Body of pancreas (tissue), 4 donors: Measurements from ENCODE around the gene ASB16. TPM values are rescaled to one million over a fixed set of nuclear protein-coding genes. Genes with fewer than 3 reads are reported as not detected.

Experiments
- ATAC-seq: fragments of 150-250 bp; one replicate; pipeline ENCODE4 v1.9.1; 2016
- DNase-seq, 4 donors: peaks; one replicate each; pipeline ENCODE4 v3.0.0-alpha.2; 2019
- H3K27ac ChIP-seq, 4 donors: fragments of 200-600 bp; sonication (generic); 1 replicate in 3 of 4; 2 replicates in 1 of 4; pipeline versions ENCODE4 v1.5.1 to v1.6.1; 2016 to 2019; ENCODE audit warnings: mild to moderate bottlenecking in 1 of 4, mixed read lengths in 1 of 4, moderate library complexity in 1 of 4
- H3K27me3 ChIP-seq, 2 donors: fragments of 200-600 bp; sonication (generic); one replicate each; pipeline ENCODE4 v1.6.0; 2016; ENCODE audit warnings: mild to moderate bottlenecking in 1 of 2
- H3K36me3 ChIP-seq, 2 donors: fragments of 200-600 bp; sonication (generic); replicated peaks in 1 of 2; 2 replicates each; pipeline ENCODE4 v1.5.1; 2016; ENCODE audit warnings: low read depth in 2 of 2; ENCODE audit not compliant: insufficient read depth in 1 of 2
- H3K4me1 ChIP-seq: fragments of 200-600 bp; sonication (generic); one replicate; pipeline ENCODE4 v1.6.0; 2016
- H3K4me3 ChIP-seq, 2 donors: fragments of 200-600 bp; sonication (generic); 1 replicate in 1 of 2; 2 replicates in 1 of 2; pipeline ENCODE4 v1.5.1; 2016 to 2019
- H3K9me3 ChIP-seq, 3 donors: fragments of 200-600 bp; sonication (generic); 1 replicate in 2 of 3; 2 replicates in 1 of 3; pipeline ENCODE4 v1.5.1; 2016
- CTCF ChIP-seq, 7 experiments: fragments of 450-650 bp in 4 of 7; fragments of 200-600 bp in 3 of 7; sonication (generic) in 3 of 7; IDR thresholded peaks; one replicate each; pipeline ENCODE4 v1.5.1; 2016 to 2019; ENCODE audit warnings: antibody characterized with exemption in 7 of 7
- POLR2A ChIP-seq, 3 donors: fragments of 450-650 bp; IDR thresholded peaks; one replicate each; pipeline ENCODE4 v1.6.1; 2016; ENCODE audit warnings: antibody characterized with exemption in 3 of 3, mild to moderate bottlenecking in 2 of 3
- WGBS, 2 donors: methylation state at CpG; one replicate each; pipeline ENCODE4 v1.1.5; 2017; 5-methylcytosine and 5-hydroxymethylcytosine counted together
- intact Hi-C: fragments of 100-400 bp; cut with DNase I; formaldehyde crosslinking; loops from one replicate; pipeline ENCODE4 v1.15.1; 2023
- total RNA-seq, 2 donors: library from RNA; depleted of rRNA; stranded (reverse); fragments of >200 nt; gene quantifications; one replicate each; pipeline ENCODE4 v1.1.0, GENCODE V29; 2016

ASB16 gene
- total RNA-seq, 2 donors from 2014 or later, result 3.9 to 10.5 TPM

GRCh38 chr17:44204441-44204882 is 34.0 kb downstream of the ASB16 start:
- peaks cover 12 to 16% of the 10 kb centered on the region in 2 donors for H3K36me3 ChIP-seq
- intact Hi-C loops, result no loop called here
- 66 to 68% methylated on average over 5 of the region's 5 CpGs for WGBS, 2 donors
- TF ChIP-seq POLR2A (IDR thresholded peaks at IDR 0.05) (no peak), CTCF (IDR thresholded peaks at IDR 0.05) (no peak)
- H3K27me3 ChIP-seq, result no peaks in the 10 kb centered on the region
- ATAC-seq, result no peak
- H3K9me3 ChIP-seq, result no peaks in the 10 kb centered on the region
- no peak overlapping the region for H3K27ac ChIP-seq
- no peak for DNase-seq
- H3K4me1 ChIP-seq, result peaks cover 6% of the 10 kb centered on the region
- no peak overlapping the region for H3K4me3 ChIP-seq

DNA sequence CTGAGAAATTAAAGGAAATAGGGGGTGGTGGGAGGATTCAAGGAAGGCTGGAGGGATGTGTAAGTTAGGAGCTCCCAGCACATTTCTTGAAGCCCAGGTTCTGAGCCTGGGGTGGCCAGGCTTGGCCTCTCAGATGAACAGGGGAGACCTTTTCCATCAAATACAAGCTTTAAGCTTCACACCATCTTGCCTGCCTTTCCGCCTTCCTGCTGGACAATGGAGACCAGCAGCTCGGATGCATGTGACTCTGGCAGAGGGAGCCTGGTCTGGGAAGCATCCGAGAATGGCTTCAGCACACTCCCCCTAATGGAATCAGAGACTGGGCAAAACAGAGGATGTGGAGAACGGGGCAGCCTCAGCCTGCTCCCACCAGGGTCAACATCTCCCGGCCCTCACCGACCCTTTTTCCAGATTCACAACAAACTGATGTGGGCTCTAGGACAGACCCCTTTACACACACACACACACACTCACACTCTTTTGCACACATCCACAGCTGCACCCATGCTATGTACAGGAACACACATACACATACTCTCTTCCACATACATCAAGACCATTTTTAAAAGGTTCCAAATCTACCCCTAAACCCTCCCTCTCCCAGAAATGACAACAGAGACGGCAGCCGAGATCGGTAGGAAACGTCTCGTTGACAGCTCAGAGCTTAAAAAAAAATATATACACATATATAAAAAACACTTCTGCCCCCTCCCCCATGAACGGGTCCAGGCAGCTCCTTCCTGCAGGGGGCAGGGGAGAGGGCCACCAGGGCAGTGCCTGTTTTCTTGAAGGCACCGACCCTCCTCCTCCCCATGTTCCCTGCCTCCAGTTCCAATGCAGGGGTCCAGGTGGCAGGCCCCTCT is 35.7 kb downstream of the ASB16 start:
- Histone ChIP-seq H3K4me3 (no peak overlapping the region), H3K36me3 (peaks cover 12 to 16% of the 10 kb centered on the region in 2 donors), H3K4me1 (peaks cover 14% of the 10 kb centered on the region), H3K27me3 (no peaks in the 10 kb centered on the region), H3K27ac (no peak overlapping the region), H3K9me3 (no peaks in the 10 kb centered on the region)
- DNase-seq (no peak), ATAC-seq (no peak)
- TF ChIP-seq CTCF (IDR thresholded peaks at IDR 0.05) (no peak), POLR2A (IDR thresholded peaks at IDR 0.05) (no peak)
- intact Hi-C loops, result no loop called here
- WGBS, 2 donors, result 47 to 49% methylated on average over 13 of the region's 13 CpGs

GRCh38 chr17:44206825-44207155 is 36.3 kb downstream of the ASB16 start:
- TF ChIP-seq POLR2A (IDR thresholded peaks at IDR 0.05), result no peak
- TF ChIP-seq CTCF (IDR thresholded peaks at IDR 0.05), result no peak

GRCh38 chr17:44207319-44207718 is 36.8 kb downstream of the ASB16 start:
- intact Hi-C loops, result no loop called here
- Histone ChIP-seq H3K4me3 (no peak overlapping the region), H3K27ac (no peak overlapping the region), H3K36me3 (peaks cover 12 to 16% of the 10 kb centered on the region in 2 donors), H3K4me1 (peaks cover 17% of the 10 kb centered on the region), H3K9me3 (no peaks in the 10 kb centered on the region), H3K27me3 (no peaks in the 10 kb centered on the region)
- TF ChIP-seq CTCF (IDR thresholded peaks at IDR 0.05) (no peak), POLR2A (IDR thresholded peaks at IDR 0.05) (no peak)
- DNase-seq, result no peak
- WGBS, 2 donors, result 82 to 83% methylated on average over 17 of the region's 17 CpGs
- ATAC-seq, result no peak

More at GRCh38 chr17:44206825-44207155, 36.3 kb downstream of the ASB16 start:
- Histone ChIP-seq H3K27ac (no peak overlapping the region), H3K27me3 (no peaks in the 10 kb centered on the region), H3K4me3 (no peak overlapping the region), H3K9me3 (no peaks in the 10 kb centered on the region), H3K4me1 (peaks cover 17% of the 10 kb centered on the region), H3K36me3 (peaks cover 12 to 16% of the 10 kb centered on the region in 2 donors)
- no peak for DNase-seq
- intact Hi-C loops, result no loop called here
- ATAC-seq, result no peak
- 84% methylated on average over 6 of the region's 6 CpGs for WGBS, 2 donors

GRCh38 chr17:44207743-44208142 is 37.2 kb downstream of the ASB16 start:
- DNase-seq, result no peak
- H3K4me1 ChIP-seq, result peaks cover 17% of the 10 kb centered on the region
- H3K36me3 ChIP-seq, result peaks cover 12 to 16% of the 10 kb centered on the region in 2 donors
- H3K27ac ChIP-seq, result no peak overlapping the region
- intact Hi-C loops, result no loop called here
- no peak for ATAC-seq
- 82 to 89% methylated on average over 5 of the region's 5 CpGs for WGBS, 2 donors
- H3K27me3 ChIP-seq, result no peaks in the 10 kb centered on the region
- no peaks in the 10 kb centered on the region for H3K9me3 ChIP-seq
- no peak overlapping the region for H3K4me3 ChIP-seq
- TF ChIP-seq CTCF (IDR thresholded peaks at IDR 0.05) (no peak), POLR2A (IDR thresholded peaks at IDR 0.05) (no peak)
